Spleen (tissue), 11 donors: ENCODE results near the gene DCD. TPM values are rescaled to one million over a fixed set of nuclear protein-coding genes. Genes with fewer than 3 reads are reported as not detected.

Experiments
- DNase-seq: peaks from one replicate; pipeline ENCODE4 v3.0.0-alpha.2; 2020
- H3K27ac ChIP-seq, 8 donors: fragments of 200-600 bp; sonication (generic) in 7 of 8; 1 replicate in 4 of 8; 2 replicates in 4 of 8; pipeline versions ENCODE4 v1.5.0 to v1.8.0; 2016 to 2021; ENCODE audit warnings: inconsistent platforms in 4 of 8, mild to moderate bottlenecking in 4 of 8, moderate library complexity in 1 of 8
- H3K27me3 ChIP-seq, 7 donors: fragments of 200-600 bp; sonication (generic) in 6 of 7; replicated peaks in 1 of 7; 1 replicate in 4 of 7; 2 replicates in 3 of 7; pipeline versions ENCODE4 v1.5.0 to v1.8.0; 2016 to 2021; ENCODE audit warnings: inconsistent platforms in 3 of 7, mild to moderate bottlenecking in 1 of 7
- H3K36me3 ChIP-seq, 6 donors: fragments of 200-600 bp; sonication (generic) in 5 of 6; 1 replicate in 4 of 6; 2 replicates in 2 of 6; pipeline versions ENCODE4 v1.5.0 to v1.8.0; 2016 to 2021; ENCODE audit warnings: inconsistent platforms in 2 of 6
- H3K4me1 ChIP-seq, 6 donors: fragments of 200-600 bp; sonication (generic) in 5 of 6; 1 replicate in 3 of 6; 2 replicates in 3 of 6; pipeline versions ENCODE4 v1.5.0 to v1.8.0; 2016 to 2021; ENCODE audit warnings: inconsistent platforms in 3 of 6
- H3K4me3 ChIP-seq, 8 donors: fragments of 200-600 bp; sonication (generic) in 7 of 8; 1 replicate in 4 of 8; 2 replicates in 4 of 8; pipeline versions ENCODE4 v1.5.0 to v1.8.0; 2016 to 2021; ENCODE audit warnings: inconsistent platforms in 4 of 8, mild to moderate bottlenecking in 4 of 8, moderate library complexity in 2 of 8
- H3K9me3 ChIP-seq, 8 donors: fragments of 200-600 bp; sonication (generic) in 7 of 8; 1 replicate in 4 of 8; 2 replicates in 4 of 8; pipeline versions ENCODE4 v1.5.0 to v1.8.0; 2016 to 2021; ENCODE audit warnings: inconsistent platforms in 4 of 8
- CTCF ChIP-seq, 11 experiments: fragments of 200-600 bp in 7 of 11; fragments of 450-650 bp in 4 of 11; sonication (generic) in 4 of 11; IDR thresholded peaks in 8 of 11; conservative IDR thresholded peaks in 3 of 11; 1 replicate in 7 of 11; 2 replicates in 4 of 11; pipeline versions ENCODE4 v1.4.0 to v1.8.0; 2016 to 2021; ENCODE audit warnings: antibody characterized with exemption in 11 of 11, inconsistent platforms in 4 of 11, mild to moderate bottlenecking in 1 of 11
- POLR2A ChIP-seq, 3 donors: fragments of 450-650 bp; IDR thresholded peaks; one replicate each; pipeline ENCODE4 v1.5.1; 2017; ENCODE audit warnings: antibody characterized with exemption in 3 of 3, mild to moderate bottlenecking in 1 of 3
- POLR2AphosphoS5 ChIP-seq, 3 donors: sonication (generic); formaldehyde crosslinking; IDR thresholded peaks; one replicate each; pipeline ENCODE4 v1.5.1; 2017; ENCODE audit warnings: antibody characterized with exemption in 3 of 3
- WGBS, 5 donors: extraction: QIAGEN DNeasy Blood & Tissue Kit in 3 of 5; methylation state at CpG; one replicate each; pipeline versions ENCODE4 v1.1.5 to v1.1.7; 2013 to 2018; 5-methylcytosine and 5-hydroxymethylcytosine counted together
- intact Hi-C: fragments of 100-400 bp; cut with DNase I; formaldehyde crosslinking; loops from one replicate; pipeline ENCODE4 v1.15.0; 2023; ENCODE audit warnings: low total_unique reads
- polyA plus RNA-seq, 3 donors: library from polyadenylated mRNA; stranded (reverse); fragments of 200-250 nt; gene quantifications; one replicate each; pipeline ENCODE4 v1.2.1, GENCODE V29; 2013
- total RNA-seq, 7 donors: library from RNA; depleted of rRNA in 3 of 7; stranded (reverse); fragments of >200 nt in 3 of 7; fragmentation: NEBNext Ultra II Directional in 4 of 7; extraction: Animal tissue kit (Norgen Biotek cat#: 25700) in 4 of 7; gene quantifications; one replicate each; pipeline versions ENCODE4 v1.1.0 to v1.2.1, GENCODE V29; 2016 to 2021
- donor health status: healthy with polysubstance abuse.
- donor health status: DM: no; HTN: no; CAD: no; lungs with moderate emphysema.
- donor health status: DM: no; HTN: no; CAD: no.
- donor health status: Bipolar disorder and iron deficiency.
- donor health status: healthy.
- donor health status: DM: no; HTN: no; CAD: no.
- donor health status: DM: yes; HTN: yes; CAD: no.

DCD gene
- total and polyA plus RNA-seq, 10 donors, result not detected

DNA sequence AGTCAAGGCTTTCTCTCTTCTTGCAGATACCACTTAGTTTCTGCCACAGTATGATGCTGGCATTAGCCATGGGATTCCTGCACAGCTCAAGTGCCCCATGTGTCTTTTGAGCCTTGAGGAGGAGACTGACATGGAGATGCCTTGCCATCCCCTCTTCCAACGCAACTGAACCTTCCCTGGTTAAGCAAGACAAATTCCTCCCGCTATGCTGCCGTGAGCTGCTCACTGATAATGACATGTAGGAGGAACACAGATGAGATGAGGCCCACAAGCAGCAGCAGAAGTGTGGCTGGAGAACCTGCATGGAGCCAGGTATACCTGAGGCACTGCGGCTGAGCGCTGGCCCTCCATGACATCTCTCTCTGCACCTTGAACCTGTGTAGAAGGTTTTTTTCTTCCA is 44.3 kb downstream of the DCD start:
- intact Hi-C loops, result no loop called here
- no peaks in the 10 kb centered on the region for H3K9me3 ChIP-seq
- TF ChIP-seq POLR2A (IDR thresholded peaks at IDR 0.05) (no peak), POLR2AphosphoS5 (IDR thresholded peaks at IDR 0.05) (no peak), CTCF (IDR thresholded peaks at IDR 0.05 in 8 of 11, conservative IDR thresholded peaks at IDR 0.05 in 3 of 11) (no peak)

GRCh38 chr12:54603173-54603814 is 44.9 kb downstream of the DCD start:
- Histone ChIP-seq H3K9me3 (no peaks in the 10 kb centered on the region), H3K27ac (no peak overlapping the region), H3K27me3 (peaks cover 0 to 7% (median 0%) of the 10 kb centered on the region in 7 donors), H3K4me3 (no peak overlapping the region), H3K36me3 (no peaks in the 10 kb centered on the region), H3K4me1 (peaks cover 0 to 4% (median 0%) of the 10 kb centered on the region in 6 donors)
- TF ChIP-seq POLR2A (IDR thresholded peaks at IDR 0.05) (no peak), POLR2AphosphoS5 (IDR thresholded peaks at IDR 0.05) (no peak), CTCF (IDR thresholded peaks at IDR 0.05 in 8 of 11, conservative IDR thresholded peaks at IDR 0.05 in 3 of 11) (peak; percentile 51 to 80 (median 68))
- 17 to 24% (median 21%) methylated on average over 8 of the region's 8 CpGs for WGBS, 5 donors
- DNase-seq, result peak; percentile 79
- intact Hi-C loops, result no loop called here

More for the DNA sequence above, 44.3 kb downstream of the DCD start:
- H3K4me3 ChIP-seq, result no peak overlapping the region
- DNase-seq, result peak; percentile 35
- peaks cover 0 to 10% (median 0%) of the 10 kb centered on the region in 7 donors for H3K27me3 ChIP-seq
- no peaks in the 10 kb centered on the region for H3K36me3 ChIP-seq
- 81 to 92% (median 86%) methylated on average over 5 of the region's 5 CpGs for WGBS, 5 donors
- peaks cover 0 to 4% (median 0%) of the 10 kb centered on the region in 6 donors for H3K4me1 ChIP-seq
- H3K27ac ChIP-seq, result no peak overlapping the region

DNA sequence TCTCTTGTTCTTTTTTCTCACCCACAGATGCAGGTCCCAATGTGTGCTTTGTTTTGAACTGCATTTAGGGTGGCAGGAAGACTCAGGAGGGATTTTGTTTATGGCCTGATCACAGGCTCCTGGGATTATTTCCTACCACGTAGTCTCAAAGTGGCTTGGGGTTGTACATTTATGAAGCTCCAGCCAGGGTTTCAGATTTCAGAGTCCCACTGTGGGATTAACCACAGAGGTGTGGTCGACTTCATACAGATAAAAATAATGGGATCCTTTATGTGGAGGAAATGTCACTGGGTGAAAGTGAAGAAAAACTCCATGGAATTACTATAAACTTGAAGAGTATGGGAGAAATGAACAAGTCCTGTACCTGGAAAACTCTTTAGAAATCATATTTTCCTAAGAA is 45.5 kb downstream of the DCD start:
- no peak overlapping the region for H3K27ac ChIP-seq
- TF ChIP-seq CTCF (IDR thresholded peaks at IDR 0.05 in 8 of 11, conservative IDR thresholded peaks at IDR 0.05 in 3 of 11) (no peak), POLR2A (IDR thresholded peaks at IDR 0.05) (no peak), POLR2AphosphoS5 (IDR thresholded peaks at IDR 0.05) (no peak)
- 48 to 60% (median 55%) methylated on average over 2 of the region's 2 CpGs for WGBS, 5 donors
- intact Hi-C loops, result no loop called here
- peaks cover 0 to 4% (median 0%) of the 10 kb centered on the region in 6 donors for H3K4me1 ChIP-seq
- no peak overlapping the region for H3K4me3 ChIP-seq
- no peaks in the 10 kb centered on the region for H3K36me3 ChIP-seq
- H3K27me3 ChIP-seq, result peaks cover 0 to 1% (median 0%) of the 10 kb centered on the region in 7 donors
- no peaks in the 10 kb centered on the region for H3K9me3 ChIP-seq
- no peak for DNase-seq

DNA sequence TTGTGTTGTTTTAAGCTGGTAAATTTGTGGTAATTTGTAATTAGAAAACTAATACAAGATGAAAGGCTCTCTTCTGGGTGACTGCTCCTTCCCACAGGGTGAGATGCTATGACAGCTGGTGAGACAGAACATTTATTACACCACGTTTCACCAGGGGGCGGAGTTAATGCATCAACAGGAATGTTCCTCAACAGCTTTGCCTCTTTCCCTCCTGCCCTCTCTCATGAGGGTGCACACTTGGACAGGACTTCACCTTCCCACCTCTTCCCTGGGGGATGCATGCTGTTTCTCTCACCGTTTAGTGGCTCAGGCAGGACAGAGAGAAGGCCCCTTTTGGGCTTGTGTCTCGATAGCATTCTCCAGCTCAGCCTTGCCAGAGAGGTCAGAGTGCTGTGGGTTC is 46.3 kb downstream of the DCD start:
- H3K36me3 ChIP-seq, result no peaks in the 10 kb centered on the region
- DNase-seq, result no peak
- no peaks in the 10 kb centered on the region for H3K9me3 ChIP-seq
- peaks cover 0 to 4% (median 0%) of the 10 kb centered on the region in 6 donors for H3K4me1 ChIP-seq
- H3K4me3 ChIP-seq, result no peak overlapping the region
- H3K27me3 ChIP-seq, result peaks cover 0 to 4% (median 0%) of the 10 kb centered on the region in 7 donors
- 47 to 66% (median 57%) methylated on average over 4 of the region's 4 CpGs for whole genome bisulfite sequencing, 5 donors
- intact Hi-C loops, result no loop called here
- no peak for TF ChIP-seq POLR2A (IDR thresholded peaks at IDR 0.05)
- no peak for TF ChIP-seq CTCF (IDR thresholded peaks at IDR 0.05 in 8 of 11, conservative IDR thresholded peaks at IDR 0.05 in 3 of 11)
- no peak for TF ChIP-seq POLR2AphosphoS5 (IDR thresholded peaks at IDR 0.05)
- no peak overlapping the region for H3K27ac ChIP-seq
